Keratinocyte (primary cell): ENCODE data around the gene LDLRAD4. TPM values are rescaled to one million over a fixed set of nuclear protein-coding genes. Genes with fewer than 3 reads are reported as not detected.

Experiments
- DNase-seq: peaks from one replicate; pipeline ENCODE4 v3.0.0-alpha.2; 2011; ENCODE audit warnings: low read depth, missing footprints, low spot score
- FAIRE-seq: peaks from 2 replicates; lab custom pipeline; 2011; peaks lifted over from hg19 to GRCh38; lab: Jason Lieb, UNC
- H2AFZ ChIP-seq: 2 replicates; pipeline ENCODE4 v1.6.0; 2012; ENCODE audit warnings: low read length, control low read depth, inconsistent platforms; ENCODE audit not compliant: control insufficient read depth
- H3K27ac ChIP-seq: 2 replicates; pipeline ENCODE4 v1.5.1; 2011; ENCODE audit warnings: low read length; ENCODE audit not compliant: control insufficient read depth, insufficient read depth
- H3K27me3 ChIP-seq: 3 replicates; pipeline ENCODE4 v1.6.0; 2011; ENCODE audit warnings: low read length; ENCODE audit not compliant: control insufficient read depth, insufficient read depth; ENCODE audit errors: extremely low read depth
- H3K36me3 ChIP-seq, 2 experiments: 2 replicates in 1 of 2; 3 replicates in 1 of 2; pipeline ENCODE4 v1.5.1; 2011; ENCODE audit warnings: low read length in 2 of 2, mild to moderate bottlenecking in 1 of 2; ENCODE audit not compliant: control insufficient read depth in 2 of 2, insufficient read depth in 2 of 2; ENCODE audit errors: extremely low read depth in 1 of 2
- H3K4me1 ChIP-seq: 3 replicates; pipeline ENCODE4 v1.5.1; 2011; ENCODE audit warnings: low read length; ENCODE audit not compliant: control insufficient read depth, insufficient read depth; ENCODE audit errors: extremely low read depth
- H3K4me2 ChIP-seq: 3 replicates; pipeline ENCODE4 v1.6.0; 2011; ENCODE audit warnings: low read depth, low read length; ENCODE audit not compliant: control insufficient read depth, insufficient read depth; ENCODE audit errors: extremely low read depth
- H3K4me3 ChIP-seq, 3 experiments: fragments of 200-600 bp in 1 of 3; sonication (generic) in 1 of 3; 2 replicates in 2 of 3; 3 replicates in 1 of 3; pipeline ENCODE4 v1.5.1; 2011 to 2016; ENCODE audit warnings: low read length in 3 of 3, mild to moderate bottlenecking in 3 of 3, control low read depth in 2 of 3, inconsistent platforms in 1 of 3, low read depth in 1 of 3, mixed read lengths in 1 of 3, mixed run types in 1 of 3, moderate library complexity in 1 of 3; ENCODE audit not compliant: control insufficient read depth in 2 of 3, insufficient read depth in 2 of 3; ENCODE audit errors: extremely low read depth in 1 of 3
- H3K79me2 ChIP-seq: 2 replicates; pipeline ENCODE4 v1.6.0; 2012; ENCODE audit warnings: low read length; ENCODE audit not compliant: control insufficient read depth, insufficient read depth
- H3K9ac ChIP-seq: 3 replicates; pipeline ENCODE4 v1.6.0; 2011; ENCODE audit warnings: low read length; ENCODE audit not compliant: control insufficient read depth, insufficient read depth; ENCODE audit errors: extremely low read depth
- H3K9me1 ChIP-seq: 3 replicates; pipeline ENCODE4 v1.6.0; 2011; ENCODE audit warnings: low read length; ENCODE audit not compliant: control insufficient read depth, insufficient read depth; ENCODE audit errors: extremely low read depth
- H3K9me3 ChIP-seq: 2 replicates; pipeline ENCODE4 v1.5.1; 2012; ENCODE audit warnings: low read depth, low read length; ENCODE audit not compliant: control insufficient read depth
- H4K20me1 ChIP-seq: 3 replicates; pipeline ENCODE4 v1.6.0; 2011; ENCODE audit warnings: low read length; ENCODE audit not compliant: control insufficient read depth, insufficient read depth; ENCODE audit errors: extremely low read depth
- CTCF ChIP-seq, 3 experiments: IDR thresholded peaks in 1 of 3; conservative IDR thresholded peaks in 1 of 3; optimal IDR thresholded peaks in 1 of 3; 2 replicates in 2 of 3; 3 replicates in 1 of 3; pipeline versions ENCODE3 to v1.5.1; 2011; ENCODE audit warnings: low read length in 3 of 3, mild to moderate bottlenecking in 3 of 3, moderate library complexity in 2 of 3, control low read depth in 1 of 3, inconsistent platforms in 1 of 3; ENCODE audit not compliant: insufficient read depth in 2 of 3; ENCODE audit errors: extremely low read depth in 1 of 3
- EZH2 ChIP-seq: IDR thresholded peaks from one replicate; pipeline ENCODE4 v1.6.1; 2012; ENCODE audit warnings: inconsistent platforms, mild to moderate bottlenecking, low read length, moderate library complexity
- dilution Hi-C: fragments of 300-500 bp; cut with MboI; formaldehyde crosslinking; loops from one replicate; pipeline ENCODE4 v1.7.0; 2020; ENCODE audit warnings: low sequenced_read_pairs; ENCODE audit not compliant: extremely low pct_ligation_motif_present
- polyA plus RNA-seq, 5 experiments: library from polyadenylated mRNA; depleted of rRNA in 3 of 5; stranded (reverse) in 3 of 5; stranded (forward) in 1 of 5; unstranded in 1 of 5; fragments of >200 nt; gene quantifications; 1 replicate in 1 of 5; 2 replicates in 3 of 5; 3 replicates in 1 of 5; pipeline versions ENCODE4 v1.2.1 to v1.2.3, GENCODE V29; 2011 to 2012; ENCODE audit warnings: missing spikeins in 2 of 5, low read depth in 1 of 5, low replicate concordance in 1 of 5

LDLRAD4 gene
- polyA plus RNA-seq, 1 donor (not counting 4 experiments of a cell fraction or from before 2014, with no cell fraction given) = not detected

- H3K36me3 ChIP-seq = no peaks in the 10 kb centered on the region
- H3K27ac ChIP-seq = no peak overlapping the region
- no peaks in the 10 kb centered on the region for H3K4me1 ChIP-seq
- no peaks in the 10 kb centered on the region for H4K20me1 ChIP-seq
- dilution Hi-C loops = no loop called here
- H3K4me3 ChIP-seq = no peak overlapping the region
- H3K4me2 ChIP-seq = no peak overlapping the region
- H3K9me3 ChIP-seq = no peaks in the 10 kb centered on the region
- no peak for TF ChIP-seq EZH2
- TF ChIP-seq CTCF (optimal IDR thresholded peaks at IDR 0.05 in 1 of 3, IDR thresholded peaks at IDR 0.05 in 1 of 3, conservative IDR thresholded peaks at IDR 0.05 in 1 of 3; ENCODE audit: extremely low read depth in 1 of 3, insufficient read depth in 2 of 3, low read length in 3 of 3) = no peak
- no peak overlapping the region for H3K9ac ChIP-seq
- no peak for DNase-seq
- no peak overlapping the region for H2AFZ ChIP-seq
- no peaks in the 10 kb centered on the region for H3K9me1 ChIP-seq
- H3K79me2 ChIP-seq = no peaks in the 10 kb centered on the region
- H3K27me3 ChIP-seq = no peaks in the 10 kb centered on the region
- FAIRE-seq = no peak
These were observed 144.0 kb downstream of the LDLRAD4 start for GRCh38 chr18:13362607-13363006.

GRCh38 chr18:13363359-13363758 is 144.8 kb downstream of the LDLRAD4 start:
- H3K27ac ChIP-seq = no peak overlapping the region
- no peaks in the 10 kb centered on the region for H4K20me1 ChIP-seq
- FAIRE-seq (no peak), DNase-seq (no peak)
- H3K9me3 ChIP-seq = no peaks in the 10 kb centered on the region
- H3K4me1 ChIP-seq = no peaks in the 10 kb centered on the region
- H3K4me2 ChIP-seq = no peak overlapping the region
- no peaks in the 10 kb centered on the region for H3K36me3 ChIP-seq
- no peak overlapping the region for H2AFZ ChIP-seq
- H3K9ac ChIP-seq = no peak overlapping the region
- TF ChIP-seq CTCF (optimal IDR thresholded peaks at IDR 0.05 in 1 of 3, IDR thresholded peaks at IDR 0.05 in 1 of 3, conservative IDR thresholded peaks at IDR 0.05 in 1 of 3; ENCODE audit: extremely low read depth in 1 of 3, insufficient read depth in 2 of 3, low read length in 3 of 3) = no peak
- no peak for TF ChIP-seq EZH2
- H3K27me3 ChIP-seq = no peaks in the 10 kb centered on the region
- no peak overlapping the region for H3K4me3 ChIP-seq
- dilution Hi-C loops = no loop called here
- no peaks in the 10 kb centered on the region for H3K9me1 ChIP-seq
- no peaks in the 10 kb centered on the region for H3K79me2 ChIP-seq
